K562 (cell line): ENCODE measurements around the gene TRAPPC4. TPM values are rescaled to one million over a fixed set of nuclear protein-coding genes. Genes with fewer than 3 reads are reported as not detected.

Experiments
- BCOR ChIP-seq: fragments of 450-650 bp; IDR thresholded peaks from 2 replicates; pipeline ENCODE4 v1.6.1; 2016
- ESRRA ChIP-seq: fragments of 450-650 bp; IDR thresholded peaks from 2 replicates; pipeline ENCODE4 v1.6.1; 2014; ENCODE audit warnings: low read depth, mild to moderate bottlenecking, moderate library complexity, borderline replicate concordance
- ETV5 ChIP-seq: sonication (generic); formaldehyde crosslinking; IDR thresholded peaks from 2 replicates; pipeline ENCODE4 v1.4.0; 2020; ENCODE audit warnings: low read depth, mild to moderate bottlenecking, missing genetic modification reagents
- FOXM1 ChIP-seq, 2 experiments: fragments of 450-650 bp in 1 of 2; sonication (generic) in 1 of 2; formaldehyde crosslinking in 1 of 2; IDR thresholded peaks; 2 replicates each; pipeline versions ENCODE4 v1.6.1 to v1.9.0; 2017 to 2022; ENCODE audit warnings: low read depth in 2 of 2, mild to moderate bottlenecking in 2 of 2, missing genetic modification reagents in 1 of 2, moderate library complexity in 1 of 2
- HDAC6 ChIP-seq: IDR thresholded peaks from 2 replicates; pipeline ENCODE4 v1.6.1; 2012; ENCODE audit warnings: low read depth, mild to moderate bottlenecking, control low read depth, inconsistent platforms, low read length, moderate library complexity
- HNRNPLL ChIP-seq: fragments of 200-400 bp; formaldehyde crosslinking; IDR thresholded peaks from 2 replicates; pipeline ENCODE4 v1.6.1; 2017; ENCODE audit warnings: low read length, low read depth, mild to moderate bottlenecking; ENCODE audit not compliant: poor library complexity, severe bottlenecking
- MXI1 ChIP-seq: IDR thresholded peaks from 2 replicates; pipeline ENCODE4 v1.6.1; 2011; ENCODE audit warnings: low read depth, mild to moderate bottlenecking, improper control_type of control experiment, low read length
- POLR2AphosphoS2 ChIP-seq: IDR thresholded peaks from 2 replicates; pipeline ENCODE4 v1.6.1; 2012; ENCODE audit warnings: low read length, improper control_type of control experiment
- SIN3A ChIP-seq, 2 experiments: fragments of 150-350 bp in 1 of 2; IDR thresholded peaks; 2 replicates each; pipeline ENCODE4 v1.6.1; 2011 to 2016; ENCODE audit warnings: borderline replicate concordance in 2 of 2, low read depth in 2 of 2, low read length in 2 of 2, mild to moderate bottlenecking in 2 of 2, moderate library complexity in 2 of 2; ENCODE audit not compliant: control insufficient read depth in 1 of 2
- SMARCA4 ChIP-seq: fragments of 450-650 bp; IDR thresholded peaks from 2 replicates; pipeline ENCODE4 v1.6.1; 2016
- SP2 ChIP-seq: IDR thresholded peaks from 2 replicates; pipeline ENCODE4 v1.6.1; 2011; ENCODE audit warnings: mild to moderate bottlenecking, low read depth, low read length, moderate library complexity; ENCODE audit not compliant: poor library complexity, severe bottlenecking; ENCODE audit errors: extremely low read depth
- SRSF1 ChIP-seq: fragments of 200-400 bp; formaldehyde crosslinking; IDR thresholded peaks from 2 replicates; pipeline ENCODE4 v1.6.1; 2017; ENCODE audit warnings: mild to moderate bottlenecking, low read depth, low read length, moderate library complexity
- ZBTB11 ChIP-seq, 3 experiments: fragments of 200-800 bp in 1 of 3; fragments of 250-450 bp in 1 of 3; fragments of 450-650 bp in 1 of 3; sonication (Bioruptor Pico) in 1 of 3; sonication (Bioruptor generic) in 1 of 3; formaldehyde crosslinking in 1 of 3; IDR thresholded peaks; 2 replicates each; pipeline versions ENCODE4 v1.6.1 to v1.8.0; 2016 to 2022; ENCODE audit warnings: mild to moderate bottlenecking in 2 of 3, missing genetic modification characterization in 2 of 3, missing compliant biosample characterization in 1 of 3, moderate library complexity in 1 of 3
- ZNF263 ChIP-seq: sonication (generic); formaldehyde crosslinking; IDR thresholded peaks from 2 replicates; pipeline ENCODE4 v1.8.0; 2022; ENCODE audit warnings: mild to moderate bottlenecking, missing genetic modification reagents, borderline replicate concordance
- ZNF280B ChIP-seq: fragments of 250-450 bp; sonication (Bioruptor Pico); IDR thresholded peaks from 2 replicates; pipeline ENCODE4 v1.5.1; 2021; ENCODE audit warnings: mild to moderate bottlenecking
- ZNF639 ChIP-seq, 2 experiments: fragments of 200-800 bp in 1 of 2; sonication (Bioruptor generic) in 1 of 2; sonication (generic) in 1 of 2; formaldehyde crosslinking in 1 of 2; IDR thresholded peaks in 1 of 2; conservative IDR thresholded peaks in 1 of 2; 2 replicates each; pipeline versions ENCODE4 v1.5.0 to v1.6.1; 2016 to 2020; ENCODE audit warnings: missing compliant biosample characterization in 1 of 2, missing genetic modification characterization in 1 of 2, missing genetic modification reagents in 1 of 2
- ZSCAN29 ChIP-seq: fragments of 450-650 bp; IDR thresholded peaks from 2 replicates; pipeline ENCODE4 v1.6.1; 2017
- polyA plus RNA-seq, 8 experiments: library from polyadenylated mRNA; depleted of rRNA in 4 of 8; stranded (reverse) in 5 of 8; unstranded in 3 of 8; fragments of >200 nt; fragmentation: Nextera tagmentation in 2 of 8; fragmentation: Illumina TruSeq in 1 of 8; extraction: Ambion mirVana in 2 of 8; extraction: Trizol in 1 of 8; gene quantifications; 2 replicates each; pipeline versions ENCODE4 v1.2.1 to v1.2.3, GENCODE V29; 2011 to 2014; ENCODE audit warnings: inconsistent platforms in 1 of 8, missing spikeins in 1 of 8
- total RNA-seq, 7 experiments: library from RNA; depleted of rRNA in 6 of 7; stranded (reverse); fragments of >200 nt in 6 of 7; fragmentation: Illumina TruSeq in 2 of 7; extraction: Trizol in 2 of 7; gene quantifications; 2 replicates each; pipeline versions ENCODE4 v1.2.1 to v1.2.3, GENCODE V29; 2011 to 2021; ENCODE audit warnings: low replicate concordance in 1 of 7

Gene TRAPPC4
- total and polyA plus RNA-seq, 9 of the 15 experiments (the other 6 are each of a cell fraction or from before 2014, with no cell fraction given), result 121 to 524 (median 142) TPM

GRCh38 chr11:119067371-119068222, 49.0 kb downstream of the TRAPPC4 start, which contains the start of gene VPS11 (continued):
- TF ChIP-seq FOXM1 (IDR thresholded peaks at IDR 0.05; ENCODE audit: low read depth) (no peak), FOXM1 (CRISPR knock-in tag; IDR thresholded peaks at IDR 0.05; ENCODE audit: low read depth) (0 out of 2 replicates have a peak, but pooled peaks have one; percentile 33), ZNF639 (CRISPR knock-in tag; conservative IDR thresholded peaks at IDR 0.05 in 1 of 2, IDR thresholded peaks at IDR 0.05 in 1 of 2) (peak in 1 of 2 experiments; percentile 68; a peak in 1 of 4 replicates), SP2 (no peak), HDAC6 (no peak), HNRNPLL (peak; percentile 76), SMARCA4 (no peak), BCOR (no peak), SIN3A (IDR thresholded peaks at IDR 0.05; ENCODE audit: borderline replicate concordance in 2 of 2, control insufficient read depth in 1 of 2, low read depth in 2 of 2, low read length in 2 of 2) (peak; percentile 79 to 98; a peak in 3 of 4 replicates), ETV5 (CRISPR knock-in tag) (peak; percentile 83), ZNF280B (CRISPR knock-in tag) (no peak), ZSCAN29 (peak; percentile 53; the same call in 1 of the 2 replicates), ZBTB11 (CRISPR knock-in tag; IDR thresholded peaks at IDR 0.05) (peak in 1 of 3 experiments; percentile 76; a peak in 2 of 6 replicates), SRSF1 (no peak), MXI1 (peak; percentile 48), POLR2AphosphoS2 (peak; percentile 69; the same call in 1 of the 2 replicates), ESRRA (peak; percentile 7; the same call in 1 of the 2 replicates), ZNF263 (peak; percentile 24; the same call in 1 of the 2 replicates)
